C4-2B (cell line): ENCODE data around the gene PRPS1.

Experiments
- ZFX ChIP-seq: fragments of 450-650 bp; IDR thresholded peaks from 2 replicates; pipeline ENCODE4 v1.6.1; 2017
- TF ChIP-seq, protein P1 (sequence below): fragments of 450-650 bp; conservative IDR thresholded peaks from 2 replicates; pipeline ENCODE4 v1.5.1; 2017; ENCODE audit warnings: mild to moderate bottlenecking

- TF ChIP-seq, protein P1, sequence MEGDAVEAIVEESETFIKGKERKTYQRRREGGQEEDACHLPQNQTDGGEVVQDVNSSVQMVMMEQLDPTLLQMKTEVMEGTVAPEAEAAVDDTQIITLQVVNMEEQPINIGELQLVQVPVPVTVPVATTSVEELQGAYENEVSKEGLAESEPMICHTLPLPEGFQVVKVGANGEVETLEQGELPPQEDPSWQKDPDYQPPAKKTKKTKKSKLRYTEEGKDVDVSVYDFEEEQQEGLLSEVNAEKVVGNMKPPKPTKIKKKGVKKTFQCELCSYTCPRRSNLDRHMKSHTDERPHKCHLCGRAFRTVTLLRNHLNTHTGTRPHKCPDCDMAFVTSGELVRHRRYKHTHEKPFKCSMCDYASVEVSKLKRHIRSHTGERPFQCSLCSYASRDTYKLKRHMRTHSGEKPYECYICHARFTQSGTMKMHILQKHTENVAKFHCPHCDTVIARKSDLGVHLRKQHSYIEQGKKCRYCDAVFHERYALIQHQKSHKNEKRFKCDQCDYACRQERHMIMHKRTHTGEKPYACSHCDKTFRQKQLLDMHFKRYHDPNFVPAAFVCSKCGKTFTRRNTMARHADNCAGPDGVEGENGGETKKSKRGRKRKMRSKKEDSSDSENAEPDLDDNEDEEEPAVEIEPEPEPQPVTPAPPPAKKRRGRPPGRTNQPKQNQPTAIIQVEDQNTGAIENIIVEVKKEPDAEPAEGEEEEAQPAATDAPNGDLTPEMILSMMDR, result no peak
- TF ChIP-seq ZFX, result no peak
Observed at GRCh38 chrX:107662824-107663223, 34.5 kb downstream of the PRPS1 start.
